Omental fat pad (tissue), 4 donors: ENCODE measurements around the gene TTC9C. TPM values are rescaled to one million over a fixed set of nuclear protein-coding genes. Genes with fewer than 3 reads are reported as not detected.
A peak's percentile ranks its signal among the peaks of the same experiment; 100 is the strongest.

Experiments used
- ATAC-seq: fragments of 150-250 bp; one replicate; pipeline ENCODE4 v1.9.1; 2016; ENCODE audit warnings: mild to moderate bottlenecking, moderate library complexity; ENCODE audit not compliant: low FRiP score
- DNase-seq: peaks from one replicate; pipeline ENCODE4 v3.0.0-alpha.2; 2019; ENCODE audit warnings: low spot score
- CTCF ChIP-seq, 3 donors: fragments of 450-650 bp; IDR thresholded peaks; one replicate each; pipeline ENCODE4 v1.5.1; 2016 to 2017; ENCODE audit warnings: antibody characterized with exemption in 3 of 3, mild to moderate bottlenecking in 3 of 3, moderate library complexity in 2 of 3
- total RNA-seq, 4 donors: library from RNA; depleted of rRNA; stranded (reverse); fragments of >200 nt; gene quantifications; one replicate each; pipeline ENCODE4 v1.1.0, GENCODE V29; 2016

TTC9C gene
- total RNA-seq, 4 donors from 2014 or later = 13.8 to 24.4 (median 19.0) TPM

GRCh38 chr11:62771144-62772021 is 43.1 kb downstream of the TTC9C start, which contains the start of gene TAF6L:
TAF6L (plus strand) TSS chr11:62771396; CDS start chr11:62775784, 4,388 bp downstream.
- DNase-seq (peak; percentile 94), ATAC-seq (peak; percentile 99)
- no peak for TF ChIP-seq CTCF (IDR thresholded peaks at IDR 0.05)

GRCh38 chr11:62774407-62774806 is 46.1 kb downstream of the TTC9C start:
- no peak for TF ChIP-seq CTCF (IDR thresholded peaks at IDR 0.05)
- ATAC-seq (no peak), DNase-seq (no peak)

- no peak for DNase-seq
- no peak for ATAC-seq
Measured at GRCh38 chr11:62775646-62776045, 47.4 kb downstream of the TTC9C start.

DNA sequence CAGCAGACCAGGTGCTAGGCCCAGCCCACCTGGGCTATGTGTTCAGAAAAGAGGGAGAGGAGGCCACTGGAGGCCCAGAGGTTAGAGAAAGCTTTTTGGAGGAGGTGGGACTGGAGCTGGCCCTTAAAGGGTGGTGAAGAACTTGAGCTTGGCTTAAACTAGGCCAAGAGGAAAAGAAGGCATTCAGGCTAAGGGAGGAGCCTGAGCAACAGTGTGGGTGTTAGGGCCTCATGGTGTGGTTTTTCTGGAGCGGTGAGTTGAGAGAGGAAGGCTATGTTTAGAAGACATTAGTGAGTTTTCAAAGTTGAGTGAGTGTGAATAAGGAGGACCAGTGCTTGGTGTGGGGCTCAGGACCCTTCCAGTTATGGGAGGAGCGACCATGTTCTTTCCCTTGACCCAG is 49.1 kb downstream of the TTC9C start:
- DNase-seq (no peak), ATAC-seq (no peak)
- TF ChIP-seq CTCF (IDR thresholded peaks at IDR 0.05) = no peak

More at GRCh38 chr11:62775646-62776045, 47.4 kb downstream of the TTC9C start:
- TF ChIP-seq CTCF (IDR thresholded peaks at IDR 0.05) = no peak

- no peak for DNase-seq
- TF ChIP-seq CTCF (IDR thresholded peaks at IDR 0.05) = no peak
- no peak for ATAC-seq
Measured at GRCh38 chr11:62778441-62778840, 50.2 kb downstream of the TTC9C start.

GRCh38 chr11:62782753-62783152 is 54.5 kb downstream of the TTC9C start:
- ATAC-seq (no peak), DNase-seq (no peak)
- TF ChIP-seq CTCF (IDR thresholded peaks at IDR 0.05) = no peak
